GM19397 (cell line): ENCODE measurements around the gene NR6A1.

Source experiments
- ATAC-seq: cut with Tn5 transposase; IDR thresholded peaks from one replicate; pipeline ENCODE4 v1.9.1; 2021; ENCODE audit warnings: mild to moderate bottlenecking, moderate library complexity; ENCODE audit not compliant: unreplicated experiment

NR6A1 gene

GRCh38 chr9:124594225-124594624, 176.9 kb downstream of the NR6A1 start:
- no peak for ATAC-seq

- no peak for ATAC-seq
Measured at GRCh38 chr9:124593651-124594058, 177.5 kb downstream of the NR6A1 start.

- ATAC-seq: no peak
Measured at GRCh38 chr9:124593200-124593599, 177.9 kb downstream of the NR6A1 start.

GRCh38 chr9:124590889-124591641, 180.0 kb downstream of the NR6A1 start:
- ATAC-seq: no peak

GRCh38 chr9:124584631-124585030, 186.5 kb downstream of the NR6A1 start:
- no peak for ATAC-seq

- ATAC-seq: no peak
Measured at GRCh38 chr9:124583134-124583533, 188.0 kb downstream of the NR6A1 start.

- no peak for ATAC-seq
Measured at GRCh38 chr9:124580186-124580585, 190.9 kb downstream of the NR6A1 start.

- no peak for ATAC-seq
Measured at GRCh38 chr9:124576751-124577150, 194.4 kb downstream of the NR6A1 start.

GRCh38 chr9:124574534-124575375, 196.4 kb downstream of the NR6A1 start:
- ATAC-seq: no peak

- no peak for ATAC-seq
Measured at GRCh38 chr9:124570942-124571666, 200.0 kb downstream of the NR6A1 start.

- ATAC-seq: no peak
Measured at GRCh38 chr9:124569942-124570341, 201.2 kb downstream of the NR6A1 start.

GRCh38 chr9:124567362-124567761, 203.7 kb downstream of the NR6A1 start:
- no peak for ATAC-seq

- ATAC-seq: no peak
Measured at GRCh38 chr9:124562328-124562727, 208.8 kb downstream of the NR6A1 start.

- ATAC-seq: no peak
Measured at GRCh38 chr9:124559871-124560270, 211.2 kb downstream of the NR6A1 start.

GRCh38 chr9:124558777-124559470, 212.2 kb downstream of the NR6A1 start:
- no peak for ATAC-seq

GRCh38 chr9:124557895-124558294, 213.2 kb downstream of the NR6A1 start:
- ATAC-seq: no peak

- no peak for ATAC-seq
Measured at GRCh38 chr9:124555043-124555442, 216.1 kb downstream of the NR6A1 start.

- ATAC-seq: no peak
Measured at GRCh38 chr9:124553738-124554137, 217.4 kb downstream of the NR6A1 start.

- no peak for ATAC-seq
Measured at GRCh38 chr9:124552273-124552605, 218.9 kb downstream of the NR6A1 start.

GRCh38 chr9:124551472-124552272, 219.4 kb downstream of the NR6A1 start:
- no peak for ATAC-seq
